Prostate gland (tissue), 2 donors: ENCODE measurements around the gene RACK1.

Experiments
- CTCF ChIP-seq, 4 experiments: fragments of 200-600 bp in 2 of 4; fragments of 450-650 bp in 2 of 4; sonication (generic) in 2 of 4; IDR thresholded peaks; 1 replicate in 3 of 4; 2 replicates in 1 of 4; pipeline ENCODE4 v1.5.1; 2016 to 2019; ENCODE audit warnings: antibody characterized with exemption in 4 of 4, mild to moderate bottlenecking in 2 of 4, moderate library complexity in 2 of 4
- POLR2AphosphoS5 ChIP-seq: sonication (generic); formaldehyde crosslinking; IDR thresholded peaks from one replicate; pipeline ENCODE4 v1.6.1; 2017; ENCODE audit warnings: antibody characterized with exemption

DNA sequence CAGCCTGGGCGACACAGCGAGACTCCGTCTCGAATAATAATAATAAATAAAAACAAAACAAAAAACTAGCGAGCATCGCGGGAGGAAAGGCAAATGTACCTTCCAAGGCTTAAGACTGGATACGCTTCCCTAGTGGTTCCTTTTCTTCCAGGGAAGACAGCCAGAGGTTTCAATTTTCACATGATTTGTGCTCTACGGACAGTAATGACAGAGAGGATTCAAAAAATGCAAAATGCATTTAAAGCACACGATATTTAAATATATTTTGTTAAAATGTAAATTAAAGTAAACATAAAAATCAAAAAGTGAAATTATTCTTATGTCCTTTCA lies 24.9 kb downstream of the RACK1 start:
- no peak for TF ChIP-seq CTCF (IDR thresholded peaks at IDR 0.05)
- TF ChIP-seq POLR2AphosphoS5 = no peak
